H9 (cell line): Measurements from ENCODE around the gene ANKRD52. TPM values are rescaled to one million over a fixed set of nuclear protein-coding genes. Genes with fewer than 3 reads are reported as not detected.

Experiments used
- DNase-seq: peaks from one replicate; pipeline ENCODE4 v3.0.0-alpha.2; 2017
- H2AFZ ChIP-seq: one replicate; pipeline ENCODE4 v1.6.1; 2013; ENCODE audit warnings: mild to moderate bottlenecking, low read length, control low read depth, moderate library complexity
- H2AK5ac ChIP-seq: 2 replicates; pipeline ENCODE4 v1.6.1; 2013; ENCODE audit warnings: low read length, control low read depth, mixed read lengths; ENCODE audit not compliant: insufficient read length
- H2BK120ac ChIP-seq: one replicate; pipeline ENCODE4 v1.6.1; 2013; ENCODE audit warnings: low read depth, mild to moderate bottlenecking, low read length, control low read depth, inconsistent platforms; ENCODE audit not compliant: poor library complexity, severe bottlenecking
- H2BK12ac ChIP-seq: 2 replicates; pipeline ENCODE4 v1.6.1; 2013; ENCODE audit warnings: low read length, control low read depth, mixed read lengths, low read depth; ENCODE audit not compliant: insufficient read length
- H2BK15ac ChIP-seq: 2 replicates; pipeline ENCODE4 v1.6.1; 2013; ENCODE audit warnings: low read depth, low read length, control low read depth
- H2BK20ac ChIP-seq: one replicate; pipeline ENCODE4 v1.6.1; 2013; ENCODE audit warnings: low read depth, mild to moderate bottlenecking, low read length, control low read depth, inconsistent platforms; ENCODE audit not compliant: poor library complexity, severe bottlenecking
- H2BK5ac ChIP-seq: 2 replicates; pipeline ENCODE4 v1.6.1; 2013; ENCODE audit warnings: low read length, control low read depth, mixed read lengths; ENCODE audit not compliant: insufficient read length
- H3K14ac ChIP-seq: 2 replicates; pipeline ENCODE4 v1.6.1; 2013; ENCODE audit warnings: low read length, control low read depth; ENCODE audit not compliant: insufficient read depth
- H3K18ac ChIP-seq: 2 replicates; pipeline ENCODE4 v1.6.1; 2013; ENCODE audit warnings: low read depth, mild to moderate bottlenecking, mixed read lengths, low read length, control low read depth; ENCODE audit not compliant: insufficient read length
- H3K23ac ChIP-seq: 2 replicates; pipeline ENCODE4 v1.6.1; 2013; ENCODE audit warnings: low read length, control low read depth, mixed read lengths, low read depth; ENCODE audit not compliant: insufficient read length
- H3K23me2 ChIP-seq: 2 replicates; pipeline ENCODE4 v1.6.1; 2013; ENCODE audit warnings: low read depth, mild to moderate bottlenecking, mixed read lengths, low read length, control low read depth; ENCODE audit not compliant: insufficient read length, poor library complexity, severe bottlenecking
- H3K27ac ChIP-seq: 2 replicates; pipeline ENCODE4 v1.5.1; 2013; ENCODE audit warnings: low read length, control low read depth, mixed read lengths, low read depth; ENCODE audit not compliant: insufficient read length
- H3K27me3 ChIP-seq: 2 replicates; pipeline ENCODE4 v1.6.1; 2013; ENCODE audit warnings: low read length, control low read depth, inconsistent platforms; ENCODE audit not compliant: insufficient read depth
- H3K4ac ChIP-seq: 2 replicates; pipeline ENCODE4 v1.6.1; 2013; ENCODE audit warnings: low read depth, mild to moderate bottlenecking, control low read depth, inconsistent platforms, low read length, moderate library complexity
- H3K4me1 ChIP-seq: 2 replicates; pipeline ENCODE4 v1.6.1; 2013; ENCODE audit warnings: low read length, control low read depth, inconsistent platforms; ENCODE audit not compliant: insufficient read depth
- H3K4me2 ChIP-seq: 2 replicates; pipeline ENCODE4 v1.6.1; 2013; ENCODE audit warnings: low read length, control low read depth, mixed read lengths; ENCODE audit not compliant: insufficient read length, insufficient read depth
- H3K56ac ChIP-seq: 2 replicates; pipeline ENCODE4 v1.6.1; 2013; ENCODE audit warnings: low read depth, mild to moderate bottlenecking, mixed read lengths, low read length, control low read depth; ENCODE audit not compliant: insufficient read length
- H3K79me1 ChIP-seq: 2 replicates; pipeline ENCODE4 v1.6.1; 2013; ENCODE audit warnings: low read depth, mild to moderate bottlenecking, moderate library complexity, low read length, control low read depth, inconsistent platforms; ENCODE audit not compliant: insufficient read depth, poor library complexity, severe bottlenecking
- H3K79me2 ChIP-seq: 2 replicates; pipeline ENCODE4 v1.6.1; 2013; ENCODE audit warnings: low read length, control low read depth, inconsistent platforms; ENCODE audit not compliant: insufficient read depth
- H3K9ac ChIP-seq: 2 replicates; pipeline ENCODE4 v1.6.1; 2013; ENCODE audit warnings: low read length, control low read depth, mixed read lengths; ENCODE audit not compliant: insufficient read length; ENCODE audit errors: extremely low read depth
- H3K9me3 ChIP-seq: one replicate; pipeline ENCODE4 v1.6.1; 2013; ENCODE audit warnings: low read depth, low read length, inconsistent platforms; ENCODE audit not compliant: control insufficient read depth
- H3T11ph ChIP-seq: one replicate; pipeline ENCODE4 v1.6.1; 2013; ENCODE audit warnings: mild to moderate bottlenecking, low read length, control low read depth, inconsistent platforms
- H4K20me1 ChIP-seq: one replicate; pipeline ENCODE4 v1.6.1; 2013; ENCODE audit not compliant: control insufficient read depth, insufficient read length, insufficient read depth
- H4K5ac ChIP-seq: 2 replicates; pipeline ENCODE4 v1.6.1; 2013; ENCODE audit warnings: low read depth, mild to moderate bottlenecking, mixed read lengths, low read length, control low read depth; ENCODE audit not compliant: insufficient read length
- H4K8ac ChIP-seq: replicated peaks from 2 replicates; pipeline ENCODE4 v1.6.1; 2013; ENCODE audit warnings: low read length, control low read depth, mixed read lengths, low read depth; ENCODE audit not compliant: insufficient read length
- H4K91ac ChIP-seq: 2 replicates; pipeline ENCODE4 v1.6.1; 2013; ENCODE audit warnings: low read depth, mild to moderate bottlenecking, moderate library complexity, mixed read lengths, low read length, control low read depth; ENCODE audit not compliant: insufficient read length
- H3K27ac Mint-ChIP-seq, 3 experiments: 2 replicates in 2 of 3; 3 replicates in 1 of 3; pipeline ENCODE4 v1.8.0; 2020 to 2021; ENCODE audit warnings: mixed read lengths in 3 of 3, mild to moderate bottlenecking in 1 of 3, moderate library complexity in 1 of 3
- H3K27me3 Mint-ChIP-seq: 2 replicates; pipeline ENCODE4 v1.8.0; 2021; ENCODE audit warnings: low read depth, mild to moderate bottlenecking, moderate library complexity, mixed read lengths
- H3K36me3 Mint-ChIP-seq, 3 experiments: 2 replicates in 2 of 3; 3 replicates in 1 of 3; pipeline ENCODE4 v1.8.0; 2020 to 2021; ENCODE audit warnings: low read depth in 3 of 3, mixed read lengths in 3 of 3; ENCODE audit not compliant: insufficient read depth in 1 of 3
- H3K4me1 Mint-ChIP-seq, 2 experiments: 2 replicates each; pipeline ENCODE4 v1.8.0; 2020; ENCODE audit warnings: mixed read lengths in 2 of 2
- H3K4me3 Mint-ChIP-seq, 2 experiments: 2 replicates in 1 of 2; 3 replicates in 1 of 2; pipeline ENCODE4 v1.8.0; 2020 to 2021; ENCODE audit warnings: mild to moderate bottlenecking in 2 of 2, mixed read lengths in 2 of 2, moderate library complexity in 1 of 2
- H3K9me3 Mint-ChIP-seq, 2 experiments: 2 replicates in 1 of 2; 3 replicates in 1 of 2; pipeline ENCODE4 v1.8.0; 2020; ENCODE audit warnings: mild to moderate bottlenecking in 2 of 2, mixed read lengths in 2 of 2, moderate library complexity in 1 of 2
- WGBS: extraction: QIAGEN DNeasy Blood & Tissue Kit; methylation state at CpG from one replicate; pipeline ENCODE4 v1.1.7; 2013; ENCODE audit warnings: missing lambda C conversion rate, low lambda C conversion rate, mixed read lengths; ENCODE audit not compliant: insufficient read length; ENCODE audit errors: extremely low coverage; 5-methylcytosine and 5-hydroxymethylcytosine counted together
- total RNA-seq: library from RNA; stranded (reverse); gene quantifications from 2 replicates; pipeline ENCODE4 v1.2.1, GENCODE V29; 2021
- TF ChIP-seq, protein P1 (sequence below): fragments of 200-600 bp; sonication (generic); conservative IDR thresholded peaks from 3 replicates; pipeline ENCODE4 v1.8.0; 2021; ENCODE audit warnings: antibody characterized with exemption, mild to moderate bottlenecking

Gene ANKRD52
- total RNA-seq, 1 experiment from 2014 or later, result 33.4 TPM

DNA sequence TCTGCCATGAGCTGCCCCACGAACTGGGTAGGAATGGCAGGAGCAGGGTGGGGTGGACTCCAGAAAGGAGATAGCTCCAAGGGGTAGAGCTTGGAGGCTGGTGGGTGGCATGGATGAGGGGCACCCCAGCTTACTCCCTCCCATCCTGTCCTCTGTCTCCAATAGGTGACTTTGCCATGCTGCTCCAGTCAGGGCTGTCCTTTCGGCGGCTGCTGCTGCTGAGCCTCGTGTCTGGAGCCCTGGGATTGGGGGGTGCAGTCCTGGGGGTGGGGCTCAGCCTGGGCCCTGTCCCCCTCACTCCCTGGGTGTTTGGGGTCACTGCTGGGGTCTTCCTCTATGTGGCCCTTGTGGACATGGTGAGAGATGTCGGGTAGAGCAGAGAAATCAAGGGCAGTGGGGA, 21.2 kb downstream of the ANKRD52 start:
- Histone ChIP-seq H3K4ac (no peak overlapping the region), H2AK5ac (no peak overlapping the region), H3K14ac (no peak overlapping the region), H4K5ac (no peak overlapping the region), H3K27me3 (no peaks in the 10 kb centered on the region), H2BK5ac (no peak overlapping the region), H3K9ac (no peak overlapping the region), H2BK15ac (no peak overlapping the region), H3K56ac (no peak overlapping the region), H3K18ac (no peak overlapping the region), H4K8ac (no peak overlapping the region), H4K91ac (no peak overlapping the region), H3K23me2 (no peaks in the 10 kb centered on the region), H2BK120ac (no peak overlapping the region), H3K79me1 (no peaks in the 10 kb centered on the region), H2BK20ac (no peak overlapping the region), H2BK12ac (no peak overlapping the region), H3K79me2 (no peaks in the 10 kb centered on the region), H2AFZ (no peak overlapping the region), H3K9me3 (no peaks in the 10 kb centered on the region), H4K20me1 (no peaks in the 10 kb centered on the region), H3T11ph (no peak overlapping the region), H3K4me2 (no peak overlapping the region), H3K23ac (no peak overlapping the region), H3K4me1 (no peaks in the 10 kb centered on the region), H3K27ac (no peak overlapping the region)
- TF ChIP-seq, protein P1, sequence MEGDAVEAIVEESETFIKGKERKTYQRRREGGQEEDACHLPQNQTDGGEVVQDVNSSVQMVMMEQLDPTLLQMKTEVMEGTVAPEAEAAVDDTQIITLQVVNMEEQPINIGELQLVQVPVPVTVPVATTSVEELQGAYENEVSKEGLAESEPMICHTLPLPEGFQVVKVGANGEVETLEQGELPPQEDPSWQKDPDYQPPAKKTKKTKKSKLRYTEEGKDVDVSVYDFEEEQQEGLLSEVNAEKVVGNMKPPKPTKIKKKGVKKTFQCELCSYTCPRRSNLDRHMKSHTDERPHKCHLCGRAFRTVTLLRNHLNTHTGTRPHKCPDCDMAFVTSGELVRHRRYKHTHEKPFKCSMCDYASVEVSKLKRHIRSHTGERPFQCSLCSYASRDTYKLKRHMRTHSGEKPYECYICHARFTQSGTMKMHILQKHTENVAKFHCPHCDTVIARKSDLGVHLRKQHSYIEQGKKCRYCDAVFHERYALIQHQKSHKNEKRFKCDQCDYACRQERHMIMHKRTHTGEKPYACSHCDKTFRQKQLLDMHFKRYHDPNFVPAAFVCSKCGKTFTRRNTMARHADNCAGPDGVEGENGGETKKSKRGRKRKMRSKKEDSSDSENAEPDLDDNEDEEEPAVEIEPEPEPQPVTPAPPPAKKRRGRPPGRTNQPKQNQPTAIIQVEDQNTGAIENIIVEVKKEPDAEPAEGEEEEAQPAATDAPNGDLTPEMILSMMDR, result no peak
- H3K27me3 Mint-ChIP-seq, result peaks cover 13% of the 10 kb centered on the region
- no peak for DNase-seq
- no peak overlapping the region; a peak in 1 of 7 replicates for H3K27ac Mint-ChIP-seq
- H3K9me3 Mint-ChIP-seq, result no peaks in the 10 kb centered on the region
- H3K36me3 Mint-ChIP-seq, result peaks cover 20 to 31% (median 27%) of the 10 kb centered on the region in 3 experiments; a peak in 6 of 7 replicates
- no peak overlapping the region for H3K4me3 Mint-ChIP-seq
- WGBS, result no CpG with 5 or more reads among the region's 5 CpGs
- peaks cover 2 to 10% of the 10 kb centered on the region in 2 experiments; a peak in 1 of 4 replicates for H3K4me1 Mint-ChIP-seq
